K562 (cell line): ENCODE data around the gene DCAF11. TPM values are rescaled to one million over a fixed set of nuclear protein-coding genes. Genes with fewer than 3 reads are reported as not detected.

ENCODE experiments used
- ATAC-seq: fragments of 200-7000 bp; cut with Tn5 transposase; 3 replicates; pipeline ENCODE4 v1.9.1; 2020; ENCODE audit warnings: moderate library complexity
- BruUV-seq: library from RNA; stranded (reverse); fragments of 400-500 nt; replicated peaks from 2 replicates; lab custom pipeline; 2021; lab: Mats Ljungman, UMichigan
- CTCF ChIA-PET: fragments of 300-600 bp; formaldehyde crosslinking; extraction: SDS; loops from one replicate; lab custom pipeline; 2021; ENCODE audit warnings: low intra/inter-chr PET ratio; lab: Yijun Ruan, JAX
- POLR2A ChIA-PET: fragments of 300-600, 350-650 bp; sonication (Branson Sonifier 250); formaldehyde crosslinking; extraction: SDS; loops from one replicate; lab custom pipeline; 2021; ENCODE audit warnings: antibody characterized with exemption, inconsistent platforms; lab: Yijun Ruan, JAX
- DNase-seq, 4 experiments: peaks; one replicate each; pipeline versions ENCODE4 v3.0.0 to v3.0.0-alpha.2; 2011 to 2018; ENCODE audit warnings: low spot score in 3 of 4, mixed read lengths in 3 of 4; ENCODE audit errors: extremely low read depth in 1 of 4
- FAIRE-seq: peaks from 2 replicates; lab custom pipeline; 2011; peaks lifted over from hg19 to GRCh38; lab: Jason Lieb, UNC
- H2AFZ ChIP-seq: 2 replicates; pipeline ENCODE4 v1.6.0; 2011; ENCODE audit warnings: low read depth, low read length, control low read depth, inconsistent platforms
- H3K27ac ChIP-seq: fragments of 200-600 bp; 3 replicates; pipeline ENCODE4 v1.8.0; 2011; ENCODE audit warnings: low read depth, mild to moderate bottlenecking, control low read depth, inconsistent platforms, low read length, moderate library complexity, mixed read lengths; ENCODE audit errors: extremely low read depth
- H3K27me3 ChIP-seq, 2 experiments: fragments of 300-600 bp in 1 of 2; 2 replicates in 1 of 2; 3 replicates in 1 of 2; pipeline versions ENCODE4 v1.6.0 to v1.8.0; 2011; ENCODE audit warnings: inconsistent platforms in 2 of 2, low read length in 2 of 2, mild to moderate bottlenecking in 1 of 2, mixed read lengths in 1 of 2, moderate library complexity in 1 of 2; ENCODE audit not compliant: control insufficient read depth in 2 of 2, insufficient read depth in 2 of 2
- H3K36me3 ChIP-seq: fragments of 300-600 bp; 3 replicates; pipeline ENCODE4 v1.8.0; 2011; ENCODE audit warnings: mild to moderate bottlenecking, low read length, inconsistent platforms; ENCODE audit not compliant: control insufficient read depth, insufficient read depth
- H3K4me1 ChIP-seq, 2 experiments: fragments of 200-600 bp in 1 of 2; replicated peaks in 1 of 2; 2 replicates in 1 of 2; 3 replicates in 1 of 2; pipeline versions ENCODE4 v1.5.1 to v1.8.0; 2011; ENCODE audit warnings: inconsistent platforms in 2 of 2, low read length in 2 of 2, mild to moderate bottlenecking in 1 of 2, mixed read lengths in 1 of 2, moderate library complexity in 1 of 2; ENCODE audit not compliant: control insufficient read depth in 2 of 2, insufficient read depth in 2 of 2
- H3K4me2 ChIP-seq: 2 replicates; pipeline ENCODE4 v1.6.1; 2011; ENCODE audit warnings: low read length, control low read depth, inconsistent platforms, mixed read lengths; ENCODE audit not compliant: insufficient read depth
- H3K4me3 ChIP-seq: fragments of 200-600 bp; sonication (generic), shearing (Covaris generic); 2 replicates; pipeline ENCODE4 v1.5.1; 2016; ENCODE audit warnings: control low read depth, inconsistent platforms
- H3K79me2 ChIP-seq: fragments of 200-600 bp; 3 replicates; pipeline ENCODE4 v1.8.0; 2011; ENCODE audit warnings: low read length, inconsistent platforms; ENCODE audit not compliant: control insufficient read depth, insufficient read depth
- H3K9ac ChIP-seq, 2 experiments: 2 replicates each; pipeline versions ENCODE4 v1.6.0 to v1.6.1; 2011; ENCODE audit warnings: low read depth in 2 of 2, low read length in 2 of 2, control low read depth in 1 of 2, inconsistent platforms in 1 of 2, mild to moderate bottlenecking in 1 of 2, mixed read lengths in 1 of 2; ENCODE audit not compliant: insufficient read depth in 1 of 2
- H3K9me1 ChIP-seq: one replicate; pipeline ENCODE4 v1.6.0; 2011; ENCODE audit warnings: inconsistent platforms, mild to moderate bottlenecking, low read length, moderate library complexity; ENCODE audit not compliant: control insufficient read depth, insufficient read depth
- H3K9me3 ChIP-seq: replicated peaks from 2 replicates; pipeline ENCODE4 v1.5.1; 2011; ENCODE audit warnings: low read depth, low read length, inconsistent platforms; ENCODE audit not compliant: control insufficient read depth, insufficient read depth
- H4K20me1 ChIP-seq: replicated peaks from 2 replicates; pipeline ENCODE4 v1.6.1; 2011; ENCODE audit warnings: low read length, inconsistent platforms, mixed read lengths; ENCODE audit not compliant: control insufficient read depth, insufficient read depth
- CBX3 ChIP-seq, 2 experiments: IDR thresholded peaks; 1 replicate in 1 of 2; 2 replicates in 1 of 2; pipeline ENCODE4 v1.6.1; 2012; ENCODE audit warnings: inconsistent platforms in 2 of 2, low read length in 2 of 2, borderline replicate concordance in 1 of 2, control low read depth in 1 of 2
- CCAR2 ChIP-seq: fragments of 200-400 bp; formaldehyde crosslinking; IDR thresholded peaks from 2 replicates; pipeline ENCODE4 v1.6.1; 2017; ENCODE audit warnings: mild to moderate bottlenecking, low read depth, low read length
- DIDO1 ChIP-seq: fragments of 450-650 bp; IDR thresholded peaks from 2 replicates; pipeline ENCODE4 v1.6.1; 2016; ENCODE audit warnings: low read depth, missing biosample characterization, missing genetic modification characterization
- HDAC1 ChIP-seq, 2 experiments: fragments of 450-650 bp; IDR thresholded peaks; 2 replicates each; pipeline ENCODE4 v1.6.1; 2016 to 2017; ENCODE audit warnings: inconsistent platforms in 1 of 2, mild to moderate bottlenecking in 1 of 2, moderate library complexity in 1 of 2
- PCBP1 ChIP-seq: fragments of 200-400 bp; formaldehyde crosslinking; IDR thresholded peaks from 2 replicates; pipeline ENCODE4 v1.6.1; 2018; ENCODE audit warnings: mild to moderate bottlenecking, low read depth, low read length; ENCODE audit not compliant: poor library complexity, severe bottlenecking
- PHF20 ChIP-seq: fragments of 450-650 bp; IDR thresholded peaks from 2 replicates; pipeline ENCODE4 v1.6.1; 2018; ENCODE audit not compliant: partially characterized antibody
- RAD21 ChIP-seq, 2 experiments: fragments of 250-450 bp in 1 of 2; fragments of 450-650 bp in 1 of 2; sonication (Bioruptor Pico) in 1 of 2; formaldehyde crosslinking in 1 of 2; IDR thresholded peaks in 1 of 2; conservative IDR thresholded peaks in 1 of 2; 2 replicates each; pipeline versions ENCODE4 v1.4.0 to v1.8.0; 2020 to 2022; ENCODE audit warnings: mild to moderate bottlenecking in 2 of 2, moderate library complexity in 1 of 2
- RBM17 ChIP-seq: fragments of 200-400 bp; formaldehyde crosslinking; IDR thresholded peaks from 2 replicates; pipeline ENCODE4 v1.6.1; 2017; ENCODE audit warnings: low read depth, mild to moderate bottlenecking, low read length, borderline replicate concordance
- SIRT6 ChIP-seq: IDR thresholded peaks from one replicate; pipeline ENCODE4 v1.6.1; 2012; ENCODE audit warnings: low read depth, mild to moderate bottlenecking, control low read depth, inconsistent platforms, low read length, moderate library complexity
- TAF1 ChIP-seq: IDR thresholded peaks from 2 replicates; pipeline ENCODE4 v1.6.1; 2011; ENCODE audit warnings: mild to moderate bottlenecking, low read length, moderate library complexity; ENCODE audit not compliant: insufficient read depth, control insufficient read depth, severe bottlenecking; ENCODE audit errors: extremely low read depth
- ZNF780A ChIP-seq: fragments of 250-450 bp; sonication (Bioruptor Pico); IDR thresholded peaks from 2 replicates; pipeline ENCODE4 v1.5.0; 2021; ENCODE audit warnings: mild to moderate bottlenecking
- WGBS: fragments of 100-300 bp; shearing (Covaris generic); methylation state at CpG from one replicate; pipeline ENCODE4 v1.1.6; 2016; ENCODE audit warnings: low coverage, mixed read lengths; ENCODE audit not compliant: insufficient coverage; ENCODE audit errors: missing lambda C conversion rate; 5-methylcytosine and 5-hydroxymethylcytosine counted together
- in situ Hi-C: fragments of 300-500 bp; cut with MboI; formaldehyde crosslinking; loops from 4 replicates; pipeline ENCODE4 v1.15.0; 2018; ENCODE audit warnings: inconsistent platforms, mixed read lengths
- intact Hi-C: fragments of 100-400 bp; cut with micrococcal nuclease; formaldehyde crosslinking; loops from 2 replicates; pipeline ENCODE4 v1.14.2; 2022
- polyA plus RNA-seq, 8 experiments: library from polyadenylated mRNA; depleted of rRNA in 4 of 8; stranded (reverse) in 5 of 8; unstranded in 3 of 8; fragments of >200 nt; fragmentation: Nextera tagmentation in 2 of 8; fragmentation: Illumina TruSeq in 1 of 8; extraction: Ambion mirVana in 2 of 8; extraction: Trizol in 1 of 8; gene quantifications; 2 replicates each; pipeline versions ENCODE4 v1.2.1 to v1.2.3, GENCODE V29; 2011 to 2014; ENCODE audit warnings: inconsistent platforms in 1 of 8, missing spikeins in 1 of 8
- total RNA-seq, 7 experiments: library from RNA; depleted of rRNA in 6 of 7; stranded (reverse); fragments of >200 nt in 6 of 7; fragmentation: Illumina TruSeq in 2 of 7; extraction: Trizol in 2 of 7; gene quantifications; 2 replicates each; pipeline versions ENCODE4 v1.2.1 to v1.2.3, GENCODE V29; 2011 to 2021; ENCODE audit warnings: low replicate concordance in 1 of 7
- TF ChIP-seq, protein P1 (sequence below), 3 experiments: IDR thresholded peaks in 2 of 3; conservative IDR thresholded peaks in 1 of 3; 2 replicates each; pipeline ENCODE4 v1.5.1; 2011 to 2012; ENCODE audit warnings: low read length in 3 of 3, mild to moderate bottlenecking in 3 of 3, control low read depth in 2 of 3, improper control_type of control experiment in 1 of 3, inconsistent platforms in 1 of 3, low read depth in 1 of 3, mixed read lengths in 1 of 3, moderate library complexity in 1 of 3; ENCODE audit not compliant: insufficient read depth in 2 of 3
- TF ChIP-seq, protein P2 (sequence below): sonication (generic); formaldehyde crosslinking; IDR thresholded peaks from 2 replicates; pipeline ENCODE4 v1.9.0; 2022; ENCODE audit warnings: mild to moderate bottlenecking, missing genetic modification reagents

The DCAF11 gene
- total and polyA plus RNA-seq, 9 of the 15 experiments (the other 6 are each of a cell fraction or from before 2014, with no cell fraction given): 8.5 to 46.2 (median 36.4) TPM

DNA sequence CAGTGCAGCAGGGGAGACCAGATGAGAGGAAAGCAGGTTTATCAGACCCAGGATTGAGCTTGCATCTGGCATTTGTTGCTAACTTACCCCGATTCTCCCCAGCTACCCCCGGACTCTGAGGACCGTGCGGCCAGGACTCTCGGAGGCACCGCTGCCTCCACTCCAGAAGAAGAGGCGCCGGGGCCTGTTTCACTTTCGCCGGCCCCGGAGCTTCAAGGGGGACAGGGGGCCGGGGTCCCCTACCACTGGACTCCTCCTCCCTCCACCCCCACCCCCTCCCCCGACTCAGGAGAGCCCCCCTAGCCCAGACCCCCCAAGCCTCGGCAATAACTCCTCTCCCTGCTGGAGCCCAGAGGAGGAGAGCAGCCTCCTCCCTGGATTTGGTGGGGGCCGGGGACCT is 49.7 kb upstream of the DCAF11 start:
- Histone ChIP-seq H3K79me2 (no peaks in the 10 kb centered on the region), H3K27me3 (peaks cover 0 to 24% of the 10 kb centered on the region in 2 experiments; a peak in 3 of 5 replicates), H2AFZ (no peak overlapping the region), H3K4me2 (no peak overlapping the region), H3K9me3 (no peaks in the 10 kb centered on the region), H3K36me3 (no peaks in the 10 kb centered on the region), H3K4me1 (no peaks in the 10 kb centered on the region), H3K9ac (no peak overlapping the region), H3K4me3 (no peak overlapping the region), H3K27ac (no peak overlapping the region), H4K20me1 (no peaks in the 10 kb centered on the region), H3K9me1 (no peaks in the 10 kb centered on the region)
- CTCF ChIA-PET: no interaction called here
- FAIRE-seq (no peak), ATAC-seq (no peak), DNase-seq (no peak)
- WGBS: 40% methylated on average over 1 of the region's 15 CpGs
- in situ Hi-C loops (no loop called here), intact Hi-C loops (no loop called here)
- POLR2A ChIA-PET: interaction anchor here (1.0 kb wide), 1 partner anchor 29 kb away, joined by 3 read pairs; the partner anchor contains the start of gene PCK2
- no TSS peak for BruUV-seq
- TF ChIP-seq SIRT6 (no peak), HDAC1 (IDR thresholded peaks at IDR 0.05) (no peak), PCBP1 (no peak), CCAR2 (no peak), PHF20 (no peak), RAD21 (CRISPR knock-in tag; conservative IDR thresholded peaks at IDR 0.05 in 1 of 2, IDR thresholded peaks at IDR 0.05 in 1 of 2) (no peak), TAF1 (no peak), ZNF780A (CRISPR knock-in tag) (no peak), DIDO1 (tag) (no peak), CBX3 (IDR thresholded peaks at IDR 0.05; ENCODE audit: borderline replicate concordance in 1 of 2, low read length in 2 of 2) (no peak), RBM17 (no peak)
- TF ChIP-seq, protein P1, sequence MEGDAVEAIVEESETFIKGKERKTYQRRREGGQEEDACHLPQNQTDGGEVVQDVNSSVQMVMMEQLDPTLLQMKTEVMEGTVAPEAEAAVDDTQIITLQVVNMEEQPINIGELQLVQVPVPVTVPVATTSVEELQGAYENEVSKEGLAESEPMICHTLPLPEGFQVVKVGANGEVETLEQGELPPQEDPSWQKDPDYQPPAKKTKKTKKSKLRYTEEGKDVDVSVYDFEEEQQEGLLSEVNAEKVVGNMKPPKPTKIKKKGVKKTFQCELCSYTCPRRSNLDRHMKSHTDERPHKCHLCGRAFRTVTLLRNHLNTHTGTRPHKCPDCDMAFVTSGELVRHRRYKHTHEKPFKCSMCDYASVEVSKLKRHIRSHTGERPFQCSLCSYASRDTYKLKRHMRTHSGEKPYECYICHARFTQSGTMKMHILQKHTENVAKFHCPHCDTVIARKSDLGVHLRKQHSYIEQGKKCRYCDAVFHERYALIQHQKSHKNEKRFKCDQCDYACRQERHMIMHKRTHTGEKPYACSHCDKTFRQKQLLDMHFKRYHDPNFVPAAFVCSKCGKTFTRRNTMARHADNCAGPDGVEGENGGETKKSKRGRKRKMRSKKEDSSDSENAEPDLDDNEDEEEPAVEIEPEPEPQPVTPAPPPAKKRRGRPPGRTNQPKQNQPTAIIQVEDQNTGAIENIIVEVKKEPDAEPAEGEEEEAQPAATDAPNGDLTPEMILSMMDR (IDR thresholded peaks at IDR 0.05 in 2 of 3, conservative IDR thresholded peaks at IDR 0.05 in 1 of 3; ENCODE audit: insufficient read depth in 2 of 3, low read depth in 1 of 3, low read length in 3 of 3): no peak
- TF ChIP-seq, protein P2, sequence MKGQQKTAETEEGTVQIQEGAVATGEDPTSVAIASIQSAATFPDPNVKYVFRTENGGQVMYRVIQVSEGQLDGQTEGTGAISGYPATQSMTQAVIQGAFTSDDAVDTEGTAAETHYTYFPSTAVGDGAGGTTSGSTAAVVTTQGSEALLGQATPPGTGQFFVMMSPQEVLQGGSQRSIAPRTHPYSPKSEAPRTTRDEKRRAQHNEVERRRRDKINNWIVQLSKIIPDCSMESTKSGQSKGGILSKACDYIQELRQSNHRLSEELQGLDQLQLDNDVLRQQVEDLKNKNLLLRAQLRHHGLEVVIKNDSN (CRISPR knock-in tag): no peak
